Measurements from ENCODE around the gene RAB3D. TPM values are rescaled to one million over a fixed set of nuclear protein-coding genes. Genes with fewer than 3 reads are reported as not detected.
A peak's percentile ranks its signal among the peaks of the same experiment; 100 is the strongest.

Gene RAB3D
- total and polyA plus RNA-seq, 10 of the 15 experiments (the other 5 are each of a cell fraction or from before 2014, with no cell fraction given): 1.1 to 15.7 (median 6.2) TPM

GRCh38 chr19:11324748-11325389, 14.6 kb downstream of the RAB3D start:
- 88% methylated on average over 17 of the region's 17 CpGs for WGBS (ENCODE audit: insufficient coverage, insufficient replicate concordance, low lambda C conversion rate, missing lambda C conversion rate)
- H3K4me1 ChIP-seq (ENCODE audit: control insufficient read depth, insufficient read depth, low read length): peaks cover 40% of the 10 kb centered on the region
- peak overlapping the region; percentile 81 for H3K4me2 ChIP-seq (ENCODE audit: control insufficient read depth, insufficient read depth)
- H3K27ac ChIP-seq (ENCODE audit: control insufficient read depth, insufficient read depth): peak overlapping the region; percentile 88
- peak overlapping the region; percentile 39; the same call in 1 of the 2 replicates for H3K9ac ChIP-seq (ENCODE audit: control insufficient read depth, insufficient read depth, low read length)
- BruUV-seq (replicated peaks): no TSS peak
- no peaks in the 10 kb centered on the region for H3K79me2 ChIP-seq (ENCODE audit: control insufficient read depth, insufficient read depth, low read length)
- FAIRE-seq (no peak), ATAC-seq (no peak), DNase-seq (ENCODE audit: low read depth, low spot score) (no peak)
- H4K20me1 ChIP-seq (ENCODE audit: control insufficient read depth, insufficient read depth): no peaks in the 10 kb centered on the region
- SMC1A ChIA-PET (ENCODE audit: uncharacterized antibody, unreplicated experiment): interaction anchor here (1.1 to 2.0 kb wide), 3 partner anchors 14 to 22 kb away, joined by 3 to 7 read pairs (median 4); partner anchors contain the start of genes CCDC159, RAB3D and TMEM205
- RAD21 ChIA-PET (ENCODE audit: unreplicated experiment): interaction anchor here (0.6 to 1.3 kb wide), 4 partner anchors 9 to 50 kb away, joined by 3 to 4 read pairs (median 4); partner anchors contain the start of genes CCDC159, RAB3D, SWSAP1 and TMEM205
- no peaks in the 10 kb centered on the region for H3K9me3 ChIP-seq (replicated peaks; ENCODE audit: control insufficient read depth, insufficient read depth, low read length)
- in situ Hi-C loops (cut with MboI): no loop called here
- intact Hi-C loops (cut with micrococcal nuclease; ENCODE audit: unreplicated experiment): no loop called here
- POLR2A ChIA-PET: interaction anchor here (1.0 to 4.2 kb wide), 4 partner anchors 15 to 50 kb away, joined by 3 to 23 read pairs (median 6); partner anchors contain the start of genes CCDC159, RAB3D and TMEM205
- CTCF ChIA-PET: interaction anchor here (0.8 to 2.0 kb wide), 9 partner anchors 9 to 235 kb away, joined by 3 to 8 read pairs (median 3); partner anchors contain the start of genes CCDC159, RAB3D, TMEM205 and TSPAN16
- no peak for TF ChIP-seq E2F8 (IDR thresholded peaks at IDR 0.05; ENCODE audit: low read depth, partially characterized antibody)
- no peak for TF ChIP-seq EED (IDR thresholded peaks at IDR 0.05; ENCODE audit: low read depth)
- no peaks in the 10 kb centered on the region for H3K27me3 ChIP-seq (replicated peaks in 1 of 2; ENCODE audit: control insufficient read depth in 2 of 2, insufficient read depth in 2 of 2, low read length in 1 of 2)
- H3K36me3 ChIP-seq (ENCODE audit: control insufficient read depth in 2 of 2, insufficient read depth in 2 of 2, low read length in 1 of 2): peaks cover 0 to 5% of the 10 kb centered on the region in 2 experiments; a peak in 2 of 4 replicates
- H2AFZ ChIP-seq (ENCODE audit: control insufficient read depth, low read depth, low read length): peak overlapping the region; percentile 16; the same call in 1 of the 2 replicates
- no peak overlapping the region for H3K4me3 ChIP-seq

All from GM12878 (cell line).